HG03025 (cell line): ENCODE measurements around the gene MED16.

Source experiments
- ATAC-seq: cut with Tn5 transposase; IDR thresholded peaks from one replicate; pipeline ENCODE4 v1.9.1; 2021; ENCODE audit warnings: mild to moderate bottlenecking, moderate library complexity; ENCODE audit not compliant: unreplicated experiment, low FRiP score

The MED16 gene

GRCh38 chr19:929203-929890 lies 36.4 kb upstream of the MED16 start:
- ATAC-seq, result no peak

GRCh38 chr19:928471-929202 lies 35.6 kb upstream of the MED16 start:
- no peak for ATAC-seq

- ATAC-seq, result no peak
These were observed 34.9 kb upstream of the MED16 start for GRCh38 chr19:927780-928401.

GRCh38 chr19:927351-927779 lies 34.4 kb upstream of the MED16 start:
- ATAC-seq, result no peak

GRCh38 chr19:926589-927350 lies 33.8 kb upstream of the MED16 start:
- no peak for ATAC-seq

GRCh38 chr19:926323-926588 lies 33.3 kb upstream of the MED16 start:
- ATAC-seq, result no peak

- ATAC-seq, result no peak
These were observed 32.7 kb upstream of the MED16 start, which contains the start of gene ARID3A for GRCh38 chr19:925526-926322. Gene ARID3A (plus strand): TSS chr19:926035. CDS start chr19:929529, 3,494 bp downstream.

- ATAC-seq, result no peak
These were observed 32.1 kb upstream of the MED16 start for GRCh38 chr19:925087-925525.

GRCh38 chr19:924553-925086 lies 31.6 kb upstream of the MED16 start:
- ATAC-seq, result no peak

- no peak for ATAC-seq
These were observed 27.3 kb upstream of the MED16 start for GRCh38 chr19:920051-920864.

- ATAC-seq, result no peak
These were observed 26.4 kb upstream of the MED16 start for GRCh38 chr19:919199-920050.

GRCh38 chr19:918481-919198 lies 25.7 kb upstream of the MED16 start:
- no peak for ATAC-seq

- ATAC-seq, result no peak
These were observed 25.1 kb upstream of the MED16 start for GRCh38 chr19:918152-918437.

GRCh38 chr19:917323-918151 lies 24.6 kb upstream of the MED16 start, which contains the start of gene KISS1R:
Gene KISS1R (plus strand): TSS chr19:917333. CDS start chr19:917503, 170 bp downstream.
- ATAC-seq, result no peak

- ATAC-seq, result no peak
These were observed 23.8 kb upstream of the MED16 start for GRCh38 chr19:916645-917322.

- ATAC-seq, result peak; percentile 49
These were observed 20.2 kb upstream of the MED16 start, which contains the start of gene R3HDM4 for GRCh38 chr19:913080-913748. Gene R3HDM4 (minus strand): TSS chr19:913219. CDS start chr19:913157, 62 bp downstream.
